ENCODE results near the gene VPS33A. TPM values are rescaled to one million over a fixed set of nuclear protein-coding genes. Genes with fewer than 3 reads are reported as not detected.

Gene VPS33A
- total RNA-seq, result 14.1 and 19.2 TPM in 2 replicates

DNA sequence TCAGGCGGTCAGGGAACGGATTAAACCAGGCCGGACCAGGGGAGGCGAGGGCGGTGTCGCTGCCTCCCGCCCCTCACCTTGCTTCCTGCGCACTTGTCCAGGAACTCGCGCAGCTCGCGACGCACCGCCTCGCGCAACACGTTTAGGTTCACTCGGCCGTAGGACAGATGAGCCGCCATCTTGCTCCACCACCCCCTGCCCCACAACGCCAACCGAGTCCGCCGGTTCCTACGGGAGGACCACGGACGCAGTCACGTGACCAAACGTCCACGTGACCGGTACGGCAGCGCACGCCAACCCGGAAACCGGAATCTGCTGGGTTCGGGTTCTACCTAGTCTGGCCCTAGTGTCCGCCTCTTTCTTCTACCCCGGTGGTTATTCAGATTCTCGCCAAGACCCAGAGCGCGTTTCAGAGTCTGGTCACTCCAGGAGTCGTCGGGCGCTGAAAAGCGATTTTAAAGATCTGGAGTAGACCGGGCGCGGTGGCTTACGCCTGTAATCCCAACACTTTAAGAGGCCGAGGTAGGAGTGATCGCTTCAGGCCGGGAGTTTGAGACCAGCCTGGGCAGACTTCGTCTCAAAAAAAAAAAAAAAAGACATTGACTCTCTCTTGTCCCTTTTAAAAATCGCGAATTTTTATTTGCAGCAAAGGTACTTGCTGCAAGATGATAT, at the start of gene VPS33A:
Gene VPS33A (minus strand): TSS at position 265 of the 672 bp plus-strand sequence. CDS start 86 bp downstream, at position 179.

DNA sequence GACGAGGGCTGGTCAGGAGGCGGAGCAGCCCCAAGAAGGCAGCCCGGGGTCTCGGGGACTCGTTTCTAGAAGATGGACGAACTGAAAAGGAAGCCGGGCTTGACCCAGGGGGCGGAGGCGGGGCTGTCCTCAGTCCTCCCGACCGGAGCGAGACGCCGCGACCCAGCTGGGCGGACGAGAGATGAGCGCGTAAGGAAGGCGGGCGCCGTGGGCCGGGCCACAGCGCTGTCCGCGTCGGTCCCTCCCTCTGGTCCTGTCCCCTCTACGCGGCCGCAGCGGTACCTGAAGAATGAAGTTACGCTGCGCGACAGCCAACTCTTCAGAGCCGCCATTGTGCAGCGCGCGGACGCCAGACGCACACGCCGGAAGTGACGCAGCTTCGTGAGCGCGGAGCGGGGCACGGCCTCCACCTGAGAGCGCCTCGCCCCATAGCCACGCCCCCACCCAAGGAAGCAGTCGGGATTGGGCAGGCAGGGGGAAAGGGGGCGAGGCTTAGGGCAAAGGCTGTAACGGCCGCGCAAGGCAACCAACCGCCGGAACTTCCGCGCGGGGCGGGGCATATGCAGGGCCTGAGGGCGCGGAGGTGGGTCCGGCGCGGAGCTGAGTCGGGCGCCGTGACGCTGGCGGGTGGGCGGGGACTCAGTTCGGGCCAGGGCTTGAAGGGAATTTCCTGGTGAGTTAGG, 40.5 kb downstream of the VPS33A start, which contains the start of gene DIABLO:
Gene DIABLO (minus strand): TSS at position 370 of the 683 bp plus-strand sequence. CDS start 38 bp downstream, at position 332.

DNA sequence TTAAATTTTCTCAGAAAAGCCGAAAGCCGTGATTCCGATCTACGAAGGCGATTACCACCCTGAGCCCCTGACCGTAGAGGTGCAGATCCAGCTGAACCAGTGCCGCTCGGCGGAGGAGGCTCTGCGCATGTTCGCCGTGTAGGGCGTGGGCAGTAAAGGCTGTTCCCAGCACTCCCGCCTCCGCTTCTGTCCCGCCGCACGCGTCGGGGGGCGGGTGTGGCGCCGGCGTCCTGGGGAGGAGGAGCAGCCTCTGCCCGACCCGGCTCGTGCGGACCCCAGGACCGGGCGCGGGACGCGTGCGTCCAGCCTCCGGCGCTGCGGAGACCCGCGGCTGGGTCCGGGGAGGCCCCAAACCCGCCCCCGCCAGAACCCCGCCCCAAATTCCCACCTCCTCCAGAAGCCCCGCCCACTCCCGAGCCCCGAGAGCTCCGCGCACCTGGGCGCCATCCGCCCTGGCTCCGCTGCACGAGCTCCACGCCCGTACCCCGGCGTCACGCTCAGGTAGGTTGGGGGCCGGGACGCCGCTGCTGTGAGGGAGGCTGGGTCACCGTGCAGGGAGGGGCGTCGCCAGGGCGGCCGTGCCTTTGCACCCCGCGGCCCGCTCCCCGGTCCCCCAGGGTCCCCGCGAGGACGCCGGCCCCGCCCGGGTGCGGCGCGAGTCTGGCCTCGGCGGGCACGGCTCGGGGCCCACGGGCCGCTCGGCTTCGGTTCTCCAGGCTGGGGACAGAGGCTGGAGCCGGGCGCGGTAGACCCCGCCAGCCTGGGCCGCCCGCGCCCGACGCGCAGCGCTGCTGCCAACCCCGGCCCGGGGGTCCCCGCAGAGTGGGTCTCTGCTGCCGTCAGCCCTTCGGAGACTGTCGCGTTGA, 62.8 kb downstream of the VPS33A start, which contains the start of gene B3GNT4:
Gene B3GNT4 (plus strand): TSS at position 409 of the 866 bp plus-strand sequence. CDS start 910 bp downstream, outside the sequence.

DNA sequence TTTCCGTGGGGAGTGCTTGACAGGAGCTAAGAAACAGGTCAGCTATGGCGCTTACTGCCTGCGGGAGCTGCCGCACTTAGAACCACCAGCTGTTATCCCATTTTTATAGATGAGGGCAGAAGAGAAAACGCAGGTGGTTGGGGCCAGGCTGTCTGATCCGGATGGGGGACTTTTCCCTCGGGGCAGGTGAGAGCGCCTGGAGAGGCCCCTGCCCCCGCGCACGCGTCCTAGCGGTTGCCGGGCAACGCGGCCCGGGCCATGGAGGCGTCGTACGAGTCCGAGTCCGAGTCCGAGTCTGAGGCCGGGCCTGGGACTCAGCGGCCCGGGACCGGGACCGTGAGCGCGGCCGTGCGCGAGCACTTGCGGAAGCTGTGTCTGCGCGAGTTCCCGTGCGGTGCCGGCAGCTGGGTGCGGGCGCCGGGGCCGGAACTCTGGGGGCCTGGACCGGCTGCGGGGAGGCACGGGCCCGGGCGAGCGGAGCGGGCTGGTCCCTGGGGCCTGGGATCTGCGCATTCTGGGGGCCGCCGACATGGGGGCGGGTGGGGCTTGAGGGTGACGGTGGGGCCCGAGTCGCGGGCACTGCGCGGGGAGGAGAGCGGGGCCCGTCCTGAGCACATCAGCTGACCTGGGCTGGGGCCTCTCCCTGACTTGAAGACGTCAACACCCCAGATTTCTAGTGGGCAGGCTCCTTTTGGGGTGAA, 83.3 kb downstream of the VPS33A start, which contains the start of gene LRRC43:
Gene LRRC43 (plus strand): TSS at position 237 of the 701 bp plus-strand sequence. CDS start 22 bp downstream, at position 259.

Other genes starting within 250 kb of the VPS33A start
- 2.0 and 2.8 TPM in 2 replicates for gene BCL7A, start 244.6 kb downstream of the VPS33A start, total RNA-seq
- 7.1 and 10.4 TPM in 2 replicates for gene MLXIP, start 187.7 kb downstream of the VPS33A start, total RNA-seq
- not detected in 2 replicates for gene IL31, start 92.3 kb downstream of the VPS33A start, total RNA-seq
- 1.4 and 1.6 TPM in 2 replicates for gene LRRC43, start 83.4 kb downstream of the VPS33A start, total RNA-seq
- gene B3GNT4, start 62.8 kb downstream of the VPS33A start, total RNA-seq, result 0.09 and 0.16 TPM in 2 replicates
- gene DIABLO, start 40.4 kb downstream of the VPS33A start, total RNA-seq, result 56.1 and 63.2 TPM in 2 replicates
- 47.6 and 48.8 TPM in 2 replicates for gene CLIP1, start 156.2 kb upstream of the VPS33A start, total RNA-seq
- 10.6 and 10.7 TPM in 2 replicates for gene ZCCHC8, start 234.4 kb upstream of the VPS33A start, total RNA-seq